Lung (tissue), 12 donors: ENCODE results near the gene PRDX2. TPM values are rescaled to one million over a fixed set of nuclear protein-coding genes. Genes with fewer than 3 reads are reported as not detected.

Experiments used
- ATAC-seq: fragments of 200-7000 bp; cut with Tn5 transposase; one replicate; pipeline ENCODE4 v1.9.1; 2020; ENCODE audit warnings: moderate number of reproducible peaks; ENCODE audit not compliant: insufficient read depth, low FRiP score
- DNase-seq, 3 donors: peaks; one replicate each; pipeline ENCODE4 v3.0.0-alpha.2; 2013 to 2017
- H3K27ac ChIP-seq, 2 donors: one replicate each; pipeline ENCODE4 v1.5.1; 2013; ENCODE audit warnings: mild to moderate bottlenecking in 2 of 2, moderate library complexity in 2 of 2, control low read depth in 1 of 2, inconsistent platforms in 1 of 2, low read depth in 1 of 2, low read length in 1 of 2
- H3K27me3 ChIP-seq, 3 donors: one replicate each; pipeline ENCODE4 v1.5.1; 2013; ENCODE audit warnings: low read length in 2 of 3; ENCODE audit not compliant: control insufficient read depth in 3 of 3, insufficient read depth in 3 of 3
- H3K36me3 ChIP-seq, 4 donors: one replicate each; pipeline ENCODE4 v1.5.1; 2013; ENCODE audit warnings: low read length in 4 of 4, mild to moderate bottlenecking in 1 of 4, moderate library complexity in 1 of 4; ENCODE audit not compliant: control insufficient read depth in 4 of 4, insufficient read depth in 4 of 4
- H3K4me1 ChIP-seq, 5 donors: one replicate each; pipeline ENCODE4 v1.5.1; 2013; ENCODE audit warnings: low read length in 5 of 5, mild to moderate bottlenecking in 2 of 5, moderate library complexity in 1 of 5; ENCODE audit not compliant: control insufficient read depth in 5 of 5, insufficient read depth in 5 of 5
- H3K4me3 ChIP-seq: one replicate; pipeline ENCODE4 v1.5.1; 2013; ENCODE audit warnings: mild to moderate bottlenecking, control low read depth, moderate library complexity
- H3K9ac ChIP-seq, 2 donors: one replicate each; pipeline ENCODE4 v1.5.1; 2013; ENCODE audit warnings: low read length in 2 of 2, control low read depth in 1 of 2; ENCODE audit not compliant: insufficient read depth in 1 of 2
- H3K9me3 ChIP-seq, 4 donors: one replicate each; pipeline ENCODE4 v1.5.1; 2013; ENCODE audit warnings: low read length in 3 of 4, mild to moderate bottlenecking in 1 of 4, moderate library complexity in 1 of 4; ENCODE audit not compliant: control insufficient read depth in 4 of 4, insufficient read depth in 3 of 4
- CTCF ChIP-seq: IDR thresholded peaks from 2 replicates; pipeline ENCODE4 v1.5.1; 2012; ENCODE audit warnings: mild to moderate bottlenecking; ENCODE audit errors: control extremely low read depth, extremely low read depth
- WGBS, 2 donors: extraction: QIAGEN DNeasy Blood & Tissue Kit; methylation state at CpG; one replicate each; pipeline ENCODE4 v1.1.7; 2013; 5-methylcytosine and 5-hydroxymethylcytosine counted together
- polyA plus RNA-seq, 2 donors: library from polyadenylated mRNA; stranded (reverse); fragments of 200-250 nt; gene quantifications; one replicate each; pipeline ENCODE4 v1.2.1, GENCODE V29; 2013
- total RNA-seq, 2 donors: library from RNA; depleted of rRNA in 1 of 2; stranded (reverse); fragments of >200 nt in 1 of 2; gene quantifications; one replicate each; pipeline ENCODE4 v1.2.1, GENCODE V29; 2014 to 2021
- donor health status: control.
- donor health status: control.
- donor health status: Bipolar disorder and iron deficiency.
- donor health status: healthy.
- donor health status: DM: yes; HTN: yes; CAD: no.

Gene PRDX2
- total and polyA plus RNA-seq, 4 donors: 132 to 196 (median 173) TPM

- Histone ChIP-seq H3K27me3 (peaks cover 0 to 72% (median 67%) of the 10 kb centered on the region in 3 donors), H3K9ac (no peak within 1 kb of the TSS), H3K9me3 (peaks cover 0 to 8% (median 0%) of the 10 kb centered on the region in 4 donors), H3K36me3 (no peaks in the 10 kb centered on the region), H3K27ac (no peak within 1 kb of the TSS), H3K4me3 (no peak within 1 kb of the TSS), H3K4me1 (peaks cover 0 to 12% (median 0%) of the 10 kb centered on the region in 5 donors)
- no peak for ATAC-seq
- 1% methylated on average over 50 to 69 of the region's 69 CpGs for WGBS, 2 donors
- peak; percentile 5 for TF ChIP-seq CTCF
- peak in 1 of 3 donors; percentile 22 for DNase-seq
Measured at GRCh38 chr19:12838182-12838885, 36.7 kb upstream of the PRDX2 start, which contains the start of gene MAST1. Gene MAST1, plus strand, starts transcription at chr19:12838515. Its CDS starts 58 bp downstream, at chr19:12838573.

- no peak overlapping the region for H3K4me3 ChIP-seq
- ATAC-seq (no peak), DNase-seq (no peak)
- no peak for TF ChIP-seq CTCF
- H3K27me3 ChIP-seq: peaks cover 0 to 75% (median 66%) of the 10 kb centered on the region in 3 donors
- peaks cover 0 to 4% (median 0%) of the 10 kb centered on the region in 4 donors for H3K9me3 ChIP-seq
- no peak overlapping the region for H3K27ac ChIP-seq
- no peak overlapping the region for H3K9ac ChIP-seq
- H3K4me1 ChIP-seq: peaks cover 0 to 13% (median 0%) of the 10 kb centered on the region in 5 donors
- 78 to 79% methylated on average over 4 of the region's 4 CpGs for WGBS, 2 donors
- no peaks in the 10 kb centered on the region for H3K36me3 ChIP-seq
Measured at GRCh38 chr19:12837225-12837624, 35.6 kb upstream of the PRDX2 start.

GRCh38 chr19:12836529-12836863 lies 34.9 kb upstream of the PRDX2 start:
- Histone ChIP-seq H3K4me1 (peaks cover 0 to 13% (median 0%) of the 10 kb centered on the region in 5 donors), H3K36me3 (no peaks in the 10 kb centered on the region), H3K27me3 (peaks cover 0 to 75% (median 66%) of the 10 kb centered on the region in 3 donors), H3K4me3 (no peak overlapping the region), H3K27ac (no peak overlapping the region), H3K9me3 (peaks cover 0 to 4% (median 0%) of the 10 kb centered on the region in 4 donors), H3K9ac (no peak overlapping the region)
- DNase-seq (no peak), ATAC-seq (no peak)
- no peak for TF ChIP-seq CTCF
- 5 to 9% methylated on average over 6 of the region's 6 CpGs for WGBS, 2 donors
